IMR-90 (cell line): ENCODE measurements around the gene CBR1.

Source experiments
- CTCF ChIP-seq: conservative IDR thresholded peaks from 2 replicates; pipeline ENCODE4 v1.5.1; 2012; ENCODE audit warnings: mild to moderate bottlenecking, low read depth, low read length, improper control_type of control experiment
- RAD21 ChIP-seq: IDR thresholded peaks from 2 replicates; pipeline ENCODE4 v1.6.1; 2012; ENCODE audit warnings: low read length, improper control_type of control experiment
- SMC3 ChIP-seq: fragments of 150-350 bp; IDR thresholded peaks from 2 replicates; pipeline ENCODE4 v1.6.1; 2016; ENCODE audit warnings: low read depth, mild to moderate bottlenecking, antibody characterized with exemption, low read length, moderate library complexity

- TF ChIP-seq SMC3 (no peak), CTCF (no peak), RAD21 (no peak)
These were observed 46.7 kb upstream of the CBR1 start for GRCh38 chr21:36023092-36023480.
